Left forelimb (tissue), 1 donor: Measurements from ENCODE around the gene ABCB8.
"Not testable (repeated sequence)": the region's sequence is repeated elsewhere in the genome, so short reads cannot be mapped to it uniquely, and the experiment has no call there.

Experiments used
- DNase-seq: peaks from one replicate; pipeline ENCODE4 v3.0.0-alpha.2; 2018; ENCODE audit warnings: low spot score

ABCB8 gene

GRCh38 chr7:150998341-150998740 lies 29.9 kb upstream of the ABCB8 start:
- no peak for DNase-seq

GRCh38 chr7:150999001-150999400 lies 29.2 kb upstream of the ABCB8 start:
- DNase-seq: no peak

GRCh38 chr7:150999497-151000230 lies 28.6 kb upstream of the ABCB8 start:
- no peak for DNase-seq

GRCh38 chr7:151000897-151001495 lies 27.3 kb upstream of the ABCB8 start:
- no peak for DNase-seq

- DNase-seq: no peak
Observed at GRCh38 chr7:151001546-151001945, 26.7 kb upstream of the ABCB8 start.

GRCh38 chr7:151003572-151003971 lies 24.7 kb upstream of the ABCB8 start:
- DNase-seq: no peak

GRCh38 chr7:151005566-151005965 lies 22.7 kb upstream of the ABCB8 start:
- no peak for DNase-seq

GRCh38 chr7:151006590-151007300 lies 21.5 kb upstream of the ABCB8 start:
- DNase-seq: no peak

- DNase-seq: no peak
Observed at GRCh38 chr7:151007469-151007898, 20.8 kb upstream of the ABCB8 start.

GRCh38 chr7:151008143-151008510 lies 20.1 kb upstream of the ABCB8 start:
- DNase-seq: no peak

GRCh38 chr7:151008511-151009323 lies 19.5 kb upstream of the ABCB8 start:
- DNase-seq: no peak

- DNase-seq: no peak
Observed at GRCh38 chr7:151009327-151010036, 18.8 kb upstream of the ABCB8 start.

GRCh38 chr7:151010037-151010306 lies 18.3 kb upstream of the ABCB8 start:
- no peak for DNase-seq

- DNase-seq: no peak
Observed at GRCh38 chr7:151010307-151011096, 17.7 kb upstream of the ABCB8 start.

GRCh38 chr7:151011097-151011409 lies 17.2 kb upstream of the ABCB8 start:
- DNase-seq: no peak

- DNase-seq: not testable (repeated sequence)
Observed at GRCh38 chr7:151011616-151012015, 16.6 kb upstream of the ABCB8 start.

GRCh38 chr7:151012031-151012692 lies 16.1 kb upstream of the ABCB8 start:
- DNase-seq: no peak

- no peak for DNase-seq
Observed at GRCh38 chr7:151012911-151013347, 15.3 kb upstream of the ABCB8 start.

- no peak for DNase-seq
Observed at GRCh38 chr7:151013356-151013732, 14.9 kb upstream of the ABCB8 start.

- DNase-seq: peak; percentile 85
Observed at GRCh38 chr7:151013733-151014497, 14.3 kb upstream of the ABCB8 start.
